GM19455 (cell line): ENCODE results near the gene ECHDC1.
"Not testable (repeated sequence)": the region's sequence is repeated elsewhere in the genome, so short reads cannot be mapped to it uniquely, and the experiment has no call there.

Experiments
- ATAC-seq: cut with Tn5 transposase; IDR thresholded peaks from one replicate; pipeline ENCODE4 v1.9.1; 2021; ENCODE audit not compliant: unreplicated experiment

Gene ECHDC1

DNA sequence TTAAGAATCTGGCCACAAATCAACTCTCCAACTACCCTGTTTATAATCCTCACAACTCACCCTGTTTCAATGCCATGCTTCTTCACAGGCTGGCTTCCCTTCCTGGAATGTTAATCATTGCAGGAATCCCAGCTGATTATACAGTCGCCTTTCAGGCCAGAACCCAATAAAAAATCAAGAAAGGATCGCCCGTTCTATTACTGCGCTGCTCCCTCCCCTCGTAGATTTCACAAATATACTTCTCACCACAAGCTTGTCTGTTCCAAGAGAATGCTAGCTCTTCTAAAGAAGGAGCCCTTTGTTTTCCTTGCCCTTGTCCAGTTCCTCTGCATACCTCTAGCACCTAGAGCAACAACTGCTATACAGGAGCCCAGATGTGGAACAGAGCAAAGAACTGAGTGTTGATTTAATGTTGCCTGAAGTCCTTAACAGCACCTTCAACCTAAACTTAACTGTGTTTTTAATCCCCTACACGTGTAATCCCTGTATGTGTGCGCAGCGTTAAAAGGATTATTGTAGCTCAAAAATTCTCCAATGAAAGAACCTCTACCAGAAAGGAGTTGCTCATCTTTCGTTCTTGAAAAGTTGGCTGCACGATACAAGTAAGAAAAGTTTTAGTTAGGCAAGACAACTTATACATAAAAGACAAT, 988 bp downstream of the ECHDC1 start:
- ATAC-seq: no peak

- ATAC-seq: peak; percentile 23
Observed at GRCh38 chr6:127341471-127342202, 1.8 kb downstream of the ECHDC1 start.

GRCh38 chr6:127340171-127340570, 3.2 kb downstream of the ECHDC1 start:
- no peak for ATAC-seq

DNA sequence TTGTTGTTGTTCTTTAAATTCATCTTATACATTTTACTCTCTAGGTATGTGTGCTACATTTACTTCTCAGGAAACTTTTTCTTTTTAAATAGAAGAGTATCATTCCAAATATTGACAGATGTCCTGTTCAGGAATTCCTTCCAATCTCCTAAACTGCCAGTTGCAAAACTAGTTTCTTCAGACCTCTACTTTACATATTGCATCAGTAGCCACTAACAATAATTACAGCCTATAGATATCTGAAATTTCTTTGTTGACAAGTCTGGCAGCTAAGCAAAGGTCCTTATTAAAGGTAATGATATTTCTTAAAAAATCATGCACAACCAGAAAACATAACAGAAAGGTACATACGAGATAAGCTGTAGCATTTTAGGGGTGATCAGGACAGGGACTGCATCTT, 4.5 kb downstream of the ECHDC1 start:
- no peak for ATAC-seq

- no peak for ATAC-seq
Observed at GRCh38 chr6:127332383-127332961, 10.9 kb downstream of the ECHDC1 start.

DNA sequence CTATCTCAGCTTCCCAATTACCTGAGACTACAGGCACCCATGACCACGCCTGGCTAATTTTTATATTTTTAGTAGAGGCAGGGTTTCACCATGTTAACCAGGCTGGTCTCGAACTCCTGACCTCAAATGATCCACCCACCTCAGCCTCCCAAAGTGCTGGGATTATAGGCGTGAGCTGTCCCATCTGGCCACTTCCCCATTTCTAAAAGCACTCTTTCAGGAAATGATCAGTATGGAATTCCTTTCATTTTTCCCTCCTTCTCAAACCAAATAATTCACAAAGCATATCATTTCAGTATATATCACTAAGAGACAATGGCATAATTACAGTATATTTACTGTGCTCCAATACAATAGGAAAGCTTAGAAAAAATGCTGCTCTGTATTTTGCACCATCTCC, 12.2 kb downstream of the ECHDC1 start:
- not testable (repeated sequence) for ATAC-seq

DNA sequence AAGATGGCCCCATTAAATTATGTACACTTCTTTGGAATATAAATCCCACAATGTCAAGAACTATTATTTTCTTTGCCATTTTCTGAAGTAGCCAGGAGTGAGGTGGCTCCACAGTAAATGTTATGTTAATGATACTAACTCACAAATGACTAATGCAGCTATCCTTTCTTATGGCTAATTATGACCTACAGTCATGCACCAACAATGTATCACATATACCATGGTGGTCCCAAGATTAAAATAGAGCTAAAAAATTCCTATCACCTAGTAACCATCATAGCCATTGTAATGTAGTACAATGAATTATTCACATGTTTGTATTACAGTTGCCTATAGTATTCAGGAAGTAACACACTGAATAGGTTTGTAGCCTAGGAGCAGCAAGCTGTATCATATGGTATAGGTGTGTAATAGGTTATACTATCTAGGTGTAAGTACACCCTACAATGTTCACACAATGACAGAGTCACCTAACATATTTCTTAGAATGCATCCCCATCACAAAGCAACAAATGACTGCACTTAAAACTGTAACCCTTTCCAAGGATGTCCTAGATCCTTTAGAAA, 15.3 kb downstream of the ECHDC1 start:
- no peak for ATAC-seq

- ATAC-seq: no peak
Observed at GRCh38 chr6:127319686-127320085, 23.7 kb downstream of the ECHDC1 start.

- ATAC-seq: no peak
Observed at GRCh38 chr6:127317388-127318128, 25.9 kb downstream of the ECHDC1 start.

GRCh38 chr6:127305741-127306140, 37.7 kb downstream of the ECHDC1 start:
- ATAC-seq: no peak

DNA sequence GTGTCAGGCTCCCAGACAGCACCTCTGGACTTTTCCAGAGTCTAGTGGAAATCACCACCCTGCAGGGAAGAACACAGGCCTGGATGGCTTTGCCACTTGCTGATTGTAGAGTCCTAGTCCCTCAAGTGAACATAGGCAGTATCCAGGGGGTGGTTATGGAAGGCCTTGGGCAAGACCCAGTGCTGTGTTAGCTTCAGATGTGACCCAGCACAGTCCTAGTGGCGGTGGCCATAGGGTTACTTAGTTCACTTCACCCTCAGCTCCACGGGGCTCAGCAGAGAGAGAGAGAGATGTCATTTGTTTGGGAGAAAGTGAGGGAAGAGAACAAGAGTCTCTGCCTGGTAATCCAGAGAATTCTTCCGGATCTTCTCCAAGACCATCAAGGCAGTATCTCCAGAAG, 39.5 kb downstream of the ECHDC1 start:
- no peak for ATAC-seq

- peak; percentile 60 for ATAC-seq
Observed at GRCh38 chr6:127302728-127303660, 40.4 kb downstream of the ECHDC1 start.

GRCh38 chr6:127301199-127301700, 42.2 kb downstream of the ECHDC1 start:
- ATAC-seq: no peak

- ATAC-seq: no peak
Observed at GRCh38 chr6:127300411-127300810, 43.0 kb downstream of the ECHDC1 start.

GRCh38 chr6:127299522-127300240, 43.7 kb downstream of the ECHDC1 start:
- ATAC-seq: no peak

DNA sequence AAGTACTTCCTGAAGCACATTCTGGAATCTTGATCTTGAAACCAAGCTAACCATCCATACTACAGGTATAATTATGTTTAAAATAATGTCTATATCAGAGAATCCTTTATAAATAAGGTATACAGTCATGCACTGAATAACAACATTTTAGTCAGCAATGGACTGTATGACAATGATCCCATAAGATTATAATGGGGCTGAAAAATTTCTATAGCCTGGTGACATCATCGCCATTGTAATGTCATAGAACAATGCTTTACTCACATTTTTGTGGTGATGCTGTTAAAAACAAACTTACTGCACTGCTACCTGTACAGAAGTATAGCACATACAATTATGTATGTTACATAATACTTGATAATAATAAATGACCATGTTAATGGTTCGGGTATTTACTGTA, 44.9 kb downstream of the ECHDC1 start:
- no peak for ATAC-seq

- no peak for ATAC-seq
Observed at GRCh38 chr6:127297502-127298070, 45.8 kb downstream of the ECHDC1 start.

- ATAC-seq: peak; percentile 78
Observed at GRCh38 chr6:127291495-127291894, 51.9 kb downstream of the ECHDC1 start.
